Embryonic facial prominence (tissue), 1 donor: ENCODE results near the gene MYO19.
A peak's percentile ranks its signal among the peaks of the same experiment; 100 is the strongest.
"Not testable (repeated sequence)": the region's sequence is repeated elsewhere in the genome, so short reads cannot be mapped to it uniquely, and the experiment has no call there.

Source experiments
- DNase-seq: peaks from one replicate; pipeline ENCODE4 v3.0.0-alpha.2; 2016; ENCODE audit errors: extremely low spot score

Gene MYO19

GRCh38 chr17:36501963-36502362 lies 32.7 kb downstream of the MYO19 start:
- DNase-seq: no peak

- no peak for DNase-seq
Observed at GRCh38 chr17:36501351-36501750, 33.3 kb downstream of the MYO19 start.

- no peak for DNase-seq
Observed at GRCh38 chr17:36500745-36501225, 33.9 kb downstream of the MYO19 start.

- no peak for DNase-seq
Observed at GRCh38 chr17:36498560-36499300, 35.9 kb downstream of the MYO19 start.

GRCh38 chr17:36498155-36498554 lies 36.5 kb downstream of the MYO19 start:
- DNase-seq: no peak

- no peak for DNase-seq
Observed at GRCh38 chr17:36496018-36496789, 38.5 kb downstream of the MYO19 start.

- DNase-seq: no peak
Observed at GRCh38 chr17:36495076-36495578, 39.5 kb downstream of the MYO19 start.

- DNase-seq: no peak
Observed at GRCh38 chr17:36494674-36495073, 40.0 kb downstream of the MYO19 start.

GRCh38 chr17:36493956-36494355 lies 40.7 kb downstream of the MYO19 start:
- no peak for DNase-seq

- DNase-seq: peak; percentile 89
Observed at GRCh38 chr17:36486204-36487194, 48.2 kb downstream of the MYO19 start, which contains the start of gene ZNHIT3. ZNHIT3 (plus strand) TSS chr17:36486681; CDS start chr17:36486700, 19 bp downstream.

GRCh38 chr17:36485805-36486203 lies 48.9 kb downstream of the MYO19 start:
- DNase-seq: no peak

- DNase-seq: no peak
Observed at GRCh38 chr17:36485027-36485426, 49.6 kb downstream of the MYO19 start.

GRCh38 chr17:36484021-36484420 lies 50.6 kb downstream of the MYO19 start:
- not testable (repeated sequence) for DNase-seq

GRCh38 chr17:36482611-36483504 lies 51.8 kb downstream of the MYO19 start:
- peak; percentile 58 for DNase-seq

- DNase-seq: no peak
Observed at GRCh38 chr17:36481829-36482228, 52.8 kb downstream of the MYO19 start.

- DNase-seq: no peak
Observed at GRCh38 chr17:36475346-36475970, 59.2 kb downstream of the MYO19 start.

- DNase-seq: no peak
Observed at GRCh38 chr17:36474571-36474970, 60.1 kb downstream of the MYO19 start.

GRCh38 chr17:36470499-36470898 lies 64.2 kb downstream of the MYO19 start:
- no peak for DNase-seq

- no peak for DNase-seq
Observed at GRCh38 chr17:36469733-36470132, 64.9 kb downstream of the MYO19 start.
